Chondrocyte (in vitro differentiated cells): Measurements from ENCODE around the gene FAM163A. TPM values are rescaled to one million over a fixed set of nuclear protein-coding genes. Genes with fewer than 3 reads are reported as not detected.
"Not testable (repeated sequence)": the region's sequence is repeated elsewhere in the genome, so short reads cannot be mapped to it uniquely, and the experiment has no call there.

ENCODE experiments used
- DNase-seq: peaks from one replicate; pipeline ENCODE4 v3.0.0; 2021; ENCODE audit warnings: mixed read lengths, low spot score
- H3K27ac Mint-ChIP-seq: one replicate; pipeline ENCODE4 v1.8.0; 2021; ENCODE audit warnings: mild to moderate bottlenecking, moderate library complexity, mixed read lengths; ENCODE audit not compliant: unreplicated experiment
- H3K27me3 Mint-ChIP-seq: 2 replicates; pipeline ENCODE4 v1.8.0; 2021; ENCODE audit warnings: low read depth, mixed read lengths
- H3K36me3 Mint-ChIP-seq: 2 replicates; pipeline ENCODE4 v1.8.0; 2021; ENCODE audit warnings: low read depth, mixed read lengths
- H3K4me1 Mint-ChIP-seq: 2 replicates; pipeline ENCODE4 v1.8.0; 2021; ENCODE audit warnings: low read depth, mild to moderate bottlenecking, mixed read lengths
- H3K4me3 Mint-ChIP-seq: one replicate; pipeline ENCODE4 v1.8.0; 2021; ENCODE audit warnings: mild to moderate bottlenecking, moderate library complexity, mixed read lengths; ENCODE audit not compliant: unreplicated experiment
- H3K9me3 Mint-ChIP-seq: 2 replicates; pipeline ENCODE4 v1.8.0; 2021; ENCODE audit warnings: low read depth, mixed read lengths
- total RNA-seq: library from RNA; stranded (reverse); gene quantifications from 3 replicates; pipeline ENCODE4 v1.2.1, GENCODE V29; 2021
- TF ChIP-seq, protein P1 (sequence below): fragments of 200-600 bp; sonication (generic); IDR thresholded peaks from 2 replicates; pipeline ENCODE4 v1.5.0; 2021; ENCODE audit warnings: antibody characterized with exemption, mild to moderate bottlenecking, moderate library complexity

FAM163A gene
- total RNA-seq, 1 donor from 2014 or later: not detected

DNA sequence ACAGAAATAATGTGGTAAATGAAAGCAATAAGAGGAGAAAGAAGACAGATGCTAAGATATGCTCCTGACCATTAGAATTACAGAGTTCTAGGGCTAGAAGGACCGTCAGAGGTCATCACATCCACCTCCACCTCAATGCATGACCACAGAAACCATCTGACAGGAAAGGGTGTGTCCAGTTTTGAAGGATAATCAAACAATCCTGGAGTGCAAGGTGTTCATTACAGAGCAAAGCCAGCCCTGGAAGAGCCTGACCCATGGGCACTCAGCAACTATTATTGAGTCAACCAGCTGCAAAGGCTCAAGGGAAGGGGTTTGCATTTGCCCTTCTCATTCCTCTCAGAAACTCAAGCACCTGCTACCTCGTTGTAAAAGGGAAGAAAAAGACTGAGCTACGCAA is 88.1 kb downstream of the FAM163A start:
- Mint-ChIP-seq H3K9me3 (no peaks in the 10 kb centered on the region), H3K27ac (no peak overlapping the region), H3K4me3 (no peak overlapping the region), H3K4me1 (no peaks in the 10 kb centered on the region), H3K27me3 (no peaks in the 10 kb centered on the region), H3K36me3 (peaks cover 6% of the 10 kb centered on the region)
- DNase-seq: no peak
- TF ChIP-seq, protein P1, sequence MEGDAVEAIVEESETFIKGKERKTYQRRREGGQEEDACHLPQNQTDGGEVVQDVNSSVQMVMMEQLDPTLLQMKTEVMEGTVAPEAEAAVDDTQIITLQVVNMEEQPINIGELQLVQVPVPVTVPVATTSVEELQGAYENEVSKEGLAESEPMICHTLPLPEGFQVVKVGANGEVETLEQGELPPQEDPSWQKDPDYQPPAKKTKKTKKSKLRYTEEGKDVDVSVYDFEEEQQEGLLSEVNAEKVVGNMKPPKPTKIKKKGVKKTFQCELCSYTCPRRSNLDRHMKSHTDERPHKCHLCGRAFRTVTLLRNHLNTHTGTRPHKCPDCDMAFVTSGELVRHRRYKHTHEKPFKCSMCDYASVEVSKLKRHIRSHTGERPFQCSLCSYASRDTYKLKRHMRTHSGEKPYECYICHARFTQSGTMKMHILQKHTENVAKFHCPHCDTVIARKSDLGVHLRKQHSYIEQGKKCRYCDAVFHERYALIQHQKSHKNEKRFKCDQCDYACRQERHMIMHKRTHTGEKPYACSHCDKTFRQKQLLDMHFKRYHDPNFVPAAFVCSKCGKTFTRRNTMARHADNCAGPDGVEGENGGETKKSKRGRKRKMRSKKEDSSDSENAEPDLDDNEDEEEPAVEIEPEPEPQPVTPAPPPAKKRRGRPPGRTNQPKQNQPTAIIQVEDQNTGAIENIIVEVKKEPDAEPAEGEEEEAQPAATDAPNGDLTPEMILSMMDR: no peak

DNA sequence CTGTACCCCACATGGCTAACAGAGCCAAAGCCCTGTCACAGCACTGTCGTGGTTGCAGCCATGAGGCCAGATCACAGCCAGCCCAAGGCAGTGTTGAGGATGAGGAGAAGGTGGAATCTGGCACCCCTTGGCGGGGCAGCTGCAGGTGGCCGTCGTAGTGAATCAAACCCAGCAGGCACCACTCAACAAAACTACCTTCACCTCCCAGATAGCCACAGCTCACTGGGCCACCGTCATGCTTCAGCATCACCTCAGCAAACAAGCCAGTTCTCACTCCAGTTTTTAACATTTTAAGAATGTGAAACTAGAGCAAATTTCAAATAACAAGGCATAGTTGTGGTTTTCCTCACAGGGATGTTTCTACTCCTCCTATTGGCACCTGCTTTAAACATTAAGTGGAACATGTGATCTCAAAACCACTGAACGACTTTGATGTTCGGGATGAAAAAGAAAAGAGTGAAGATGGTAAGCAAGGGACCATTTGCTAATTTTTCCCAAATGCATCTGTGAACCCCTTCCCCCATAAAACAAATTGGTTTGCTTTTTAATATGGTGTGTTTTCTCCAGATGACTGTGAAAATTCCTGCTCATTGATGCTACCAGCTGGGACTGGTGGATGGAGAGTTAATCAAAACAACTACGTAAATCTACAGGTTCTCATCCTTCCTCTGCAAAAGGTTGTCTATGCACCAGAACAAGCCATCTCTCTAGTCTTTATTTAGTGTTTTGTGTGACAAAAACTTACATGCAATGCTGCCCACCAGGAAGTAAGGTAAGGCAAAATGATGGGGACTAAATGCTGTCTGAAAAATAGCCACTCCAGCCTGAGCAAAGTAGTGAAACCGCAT is 89.0 kb downstream of the FAM163A start:
- Mint-ChIP-seq H3K27ac (no peak overlapping the region), H3K9me3 (no peaks in the 10 kb centered on the region), H3K27me3 (no peaks in the 10 kb centered on the region), H3K36me3 (peaks cover 6% of the 10 kb centered on the region), H3K4me3 (no peak overlapping the region), H3K4me1 (no peaks in the 10 kb centered on the region)
- TF ChIP-seq, protein P1: no peak
- no peak for DNase-seq

DNA sequence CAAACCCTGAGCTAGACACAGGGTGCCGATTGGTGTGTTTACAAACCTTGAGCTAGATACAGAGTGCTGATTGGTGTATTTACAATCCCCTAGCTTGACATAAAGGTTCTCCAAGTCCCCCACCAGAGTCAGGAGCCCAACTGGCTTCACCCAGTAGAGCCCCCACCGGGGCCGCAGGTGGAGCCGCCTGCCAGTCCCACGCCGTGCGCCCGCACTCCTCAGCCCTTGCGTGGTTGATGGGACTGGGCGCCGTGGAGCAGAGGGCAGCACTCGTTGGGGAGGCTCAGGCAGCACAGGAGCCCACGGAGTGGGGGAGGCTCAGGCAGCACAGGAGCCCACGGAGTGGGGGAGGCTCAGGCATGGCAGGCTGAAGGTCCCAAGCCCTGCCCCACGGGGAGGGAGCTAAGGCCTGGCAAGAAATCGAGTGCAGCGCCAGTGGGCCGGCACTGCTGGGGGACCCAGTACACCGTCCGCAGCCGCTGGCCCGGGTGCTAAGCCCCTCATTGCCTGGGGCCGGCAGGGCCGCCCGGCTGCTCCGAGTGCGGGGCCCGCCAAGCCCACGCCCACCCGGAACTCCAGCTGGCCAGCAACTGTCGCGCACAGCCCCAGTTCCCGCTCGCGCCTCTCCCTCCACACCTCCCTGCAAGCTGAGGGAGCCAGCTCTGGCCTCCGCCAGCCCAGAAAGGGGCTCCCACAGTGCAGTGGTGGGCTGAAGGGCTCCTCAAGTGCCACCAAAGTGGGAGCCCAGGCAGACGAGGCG is 93.8 kb downstream of the FAM163A start:
- not testable (repeated sequence) for H3K4me1 Mint-ChIP-seq, H3K4me3 Mint-ChIP-seq, H3K27me3 Mint-ChIP-seq, H3K9me3 Mint-ChIP-seq, DNase-seq, H3K27ac Mint-ChIP-seq
- H3K36me3 Mint-ChIP-seq: peaks cover 11% of the 10 kb centered on the region

DNA sequence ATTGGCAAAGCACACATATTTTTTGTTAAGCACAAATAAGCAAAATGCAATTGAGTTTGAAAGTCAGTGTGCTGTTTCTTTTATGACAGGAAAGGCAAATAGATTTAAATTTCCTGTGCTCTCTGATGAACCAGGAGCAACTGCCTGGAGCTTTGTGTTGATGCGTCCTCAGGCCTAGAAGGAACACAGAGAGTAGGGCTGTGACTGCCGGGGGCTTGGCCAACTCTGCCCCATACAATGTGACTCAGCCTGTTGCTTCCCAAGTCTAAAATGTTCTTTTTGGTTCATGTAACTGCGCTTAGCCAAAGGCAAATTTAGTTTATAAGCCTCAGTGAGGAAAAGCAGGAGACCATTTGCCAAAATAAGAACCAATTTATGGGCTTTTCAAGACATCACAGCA is 97.0 kb downstream of the FAM163A start:
- no peak overlapping the region for H3K4me3 Mint-ChIP-seq
- no peaks in the 10 kb centered on the region for H3K27me3 Mint-ChIP-seq
- H3K27ac Mint-ChIP-seq: no peak overlapping the region
- no peaks in the 10 kb centered on the region for H3K9me3 Mint-ChIP-seq
- no peak for DNase-seq
- no peaks in the 10 kb centered on the region for H3K4me1 Mint-ChIP-seq
- H3K36me3 Mint-ChIP-seq: peaks cover 10% of the 10 kb centered on the region
- TF ChIP-seq, protein P1: no peak

DNA sequence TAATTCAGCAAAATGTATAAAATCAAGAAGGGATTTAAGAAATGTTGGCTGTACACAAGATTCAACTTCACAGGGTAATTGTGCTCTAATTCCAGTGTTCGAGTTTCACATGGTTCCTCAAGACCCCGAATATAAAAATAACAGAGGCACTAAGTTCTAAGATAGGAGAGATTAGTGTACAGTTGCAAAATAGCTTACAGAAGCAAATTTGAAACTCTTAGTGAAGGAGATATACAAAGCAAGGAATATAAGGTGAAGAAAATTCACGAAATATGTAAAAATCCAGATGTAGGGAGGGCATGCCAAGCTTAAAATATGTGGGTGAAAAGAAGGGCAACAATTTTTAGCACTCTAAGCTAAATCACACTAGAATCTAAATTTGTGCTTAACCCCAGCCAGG is 105.1 kb downstream of the FAM163A start:
- TF ChIP-seq, protein P1: no peak
- H3K4me1 Mint-ChIP-seq: no peaks in the 10 kb centered on the region
- no peak overlapping the region for H3K4me3 Mint-ChIP-seq
- H3K27ac Mint-ChIP-seq: no peak overlapping the region
- DNase-seq: no peak
- H3K9me3 Mint-ChIP-seq: no peaks in the 10 kb centered on the region
- no peaks in the 10 kb centered on the region for H3K27me3 Mint-ChIP-seq
- peaks cover 32% of the 10 kb centered on the region for H3K36me3 Mint-ChIP-seq
